ENCODE results near the gene FAM210A.

FAM210A gene

GRCh38 chr18:13615432-13615861, 110.9 kb downstream of the FAM210A start:
- H3K9ac ChIP-seq (ENCODE audit: low read length) = peak overlapping the region; percentile 8; the same call in 1 of the 2 replicates
- no peak overlapping the region for H3K27ac ChIP-seq (ENCODE audit: low read length)

GRCh38 chr18:13614641-13615288, 111.6 kb downstream of the FAM210A start:
- H3K79me2 ChIP-seq (ENCODE audit: low read length) = peaks cover 50% of the 10 kb centered on the region
- peak overlapping the region; percentile 85 for H3K9ac ChIP-seq (ENCODE audit: low read length)
- H3K27me3 ChIP-seq (ENCODE audit: low read depth, low read length) = no peaks in the 10 kb centered on the region
- peak overlapping the region; percentile 99 for H3K4me2 ChIP-seq (ENCODE audit: low read length)
- TF ChIP-seq EZH2phosphoT487 (IDR thresholded peaks at IDR 0.05; ENCODE audit: low read depth) = no peak
- no peak for TF ChIP-seq CTCF (IDR thresholded peaks at IDR 0.05; ENCODE audit: low read depth, low read length)
- H3K36me3 ChIP-seq (replicated peaks; ENCODE audit: low read depth, low read length) = peaks cover 18% of the 10 kb centered on the region
- peak overlapping the region; percentile 93 for H3K4me3 ChIP-seq (ENCODE audit: low read length)
- H3K27ac ChIP-seq (ENCODE audit: low read length) = no peak overlapping the region
- peaks cover 75% of the 10 kb centered on the region for H3K4me1 ChIP-seq (ENCODE audit: low read length)
- peaks cover 16% of the 10 kb centered on the region; the same call in 1 of the 2 replicates for H4K20me1 ChIP-seq (ENCODE audit: insufficient read depth, low read length)
- peaks cover 13% of the 10 kb centered on the region; the same call in 1 of the 2 replicates for H3K9me3 ChIP-seq (ENCODE audit: insufficient read depth, low read length)
- no peak overlapping the region for H2AFZ ChIP-seq (ENCODE audit: low read depth, low read length)

More at GRCh38 chr18:13615432-13615861, 110.9 kb downstream of the FAM210A start:
- Histone ChIP-seq H3K9me3 (ENCODE audit: insufficient read depth, low read length) (peaks cover 13% of the 10 kb centered on the region; the same call in 1 of the 2 replicates), H2AFZ (ENCODE audit: low read depth, low read length) (no peak overlapping the region), H3K79me2 (ENCODE audit: low read length) (peaks cover 50% of the 10 kb centered on the region), H3K27me3 (ENCODE audit: low read depth, low read length) (no peaks in the 10 kb centered on the region), H3K4me3 (ENCODE audit: low read length) (no peak overlapping the region), H3K36me3 (replicated peaks; ENCODE audit: low read depth, low read length) (peaks cover 18% of the 10 kb centered on the region), H3K4me1 (ENCODE audit: low read length) (peaks cover 71% of the 10 kb centered on the region), H3K4me2 (ENCODE audit: low read length) (peak overlapping the region; percentile 23), H4K20me1 (ENCODE audit: insufficient read depth, low read length) (peaks cover 16% of the 10 kb centered on the region; the same call in 1 of the 2 replicates)
- TF ChIP-seq CTCF (IDR thresholded peaks at IDR 0.05; ENCODE audit: low read depth, low read length) (no peak), EZH2phosphoT487 (IDR thresholded peaks at IDR 0.05; ENCODE audit: low read depth) (no peak)

GRCh38 chr18:13613591-13614501, 112.5 kb downstream of the FAM210A start:
- no peak overlapping the region for H2AFZ ChIP-seq (ENCODE audit: low read depth, low read length)
- H3K79me2 ChIP-seq (ENCODE audit: low read length) = peaks cover 50% of the 10 kb centered on the region
- peak overlapping the region; percentile 85 for H3K9ac ChIP-seq (ENCODE audit: low read length)
- H3K4me3 ChIP-seq (ENCODE audit: low read length) = peak overlapping the region; percentile 93
- no peaks in the 10 kb centered on the region for H3K27me3 ChIP-seq (ENCODE audit: low read depth, low read length)
- TF ChIP-seq CTCF (IDR thresholded peaks at IDR 0.05; ENCODE audit: low read depth, low read length) (no peak), EZH2phosphoT487 (IDR thresholded peaks at IDR 0.05; ENCODE audit: low read depth) (no peak)
- H4K20me1 ChIP-seq (ENCODE audit: insufficient read depth, low read length) = peaks cover 13% of the 10 kb centered on the region; the same call in 1 of the 2 replicates
- H3K4me1 ChIP-seq (ENCODE audit: low read length) = peaks cover 84% of the 10 kb centered on the region
- H3K36me3 ChIP-seq (replicated peaks; ENCODE audit: low read depth, low read length) = peaks cover 18% of the 10 kb centered on the region
- H3K9me3 ChIP-seq (ENCODE audit: insufficient read depth, low read length) = peaks cover 13% of the 10 kb centered on the region; the same call in 1 of the 2 replicates
- H3K27ac ChIP-seq (ENCODE audit: low read length) = peak overlapping the region; percentile 92
- H3K4me2 ChIP-seq (ENCODE audit: low read length) = peak overlapping the region; percentile 99

Data from OCI-LY3 (cell line).